Activated naive CD4-positive, alpha-beta T cell treated with anti-CD3 and anti-CD28 coated beads for 36 hours (primary cell): Measurements from ENCODE around the gene FOXP1. TPM values are rescaled to one million over a fixed set of nuclear protein-coding genes. Genes with fewer than 3 reads are reported as not detected.

ENCODE experiments used
- CTCF ChIA-PET: fragments of 350-600 bp; sonication (Branson Sonifier 250); formaldehyde crosslinking; loops from one replicate; lab custom pipeline; 2021; ENCODE audit warnings: antibody characterized with exemption; lab: Charles Lee
- DNase-seq: peaks from one replicate; pipeline ENCODE4 v3.0.0-alpha.2; 2020
- H3K27ac Mint-ChIP-seq: one replicate; pipeline ENCODE4 v1.8.0; 2021; ENCODE audit warnings: mild to moderate bottlenecking, mixed read lengths
- H3K27me3 Mint-ChIP-seq: one replicate; pipeline ENCODE4 v1.8.0; 2021; ENCODE audit warnings: low read depth, mixed read lengths
- H3K36me3 Mint-ChIP-seq: one replicate; pipeline ENCODE4 v1.8.0; 2021; ENCODE audit warnings: low read depth, mixed read lengths
- H3K4me1 Mint-ChIP-seq: one replicate; pipeline ENCODE4 v1.8.0; 2021; ENCODE audit warnings: low read depth, mixed read lengths
- H3K4me3 Mint-ChIP-seq: one replicate; pipeline ENCODE4 v1.8.0; 2021; ENCODE audit warnings: mild to moderate bottlenecking, moderate library complexity, mixed read lengths
- H3K9me3 Mint-ChIP-seq: one replicate; pipeline ENCODE4 v1.8.0; 2021; ENCODE audit warnings: mixed read lengths
- intact Hi-C: fragments of 100-400 bp; cut with micrococcal nuclease; formaldehyde crosslinking; loops from one replicate; pipeline ENCODE4 v1.15.1; 2023
- total RNA-seq, 2 experiments: library from RNA; stranded (reverse); gene quantifications; one replicate each; pipeline ENCODE4 v1.2.3, GENCODE V29; 2021

FOXP1 gene
- total RNA-seq, 2 experiments from 2014 or later: 95.2 to 97.4 TPM

- no peaks in the 10 kb centered on the region for H3K9me3 Mint-ChIP-seq
- peak overlapping the region; percentile 44 for H3K27ac Mint-ChIP-seq
- H3K4me1 Mint-ChIP-seq: peaks cover 59% of the 10 kb centered on the region
- H3K36me3 Mint-ChIP-seq: peaks cover 8% of the 10 kb centered on the region
- no peaks in the 10 kb centered on the region for H3K27me3 Mint-ChIP-seq
- intact Hi-C loops: no loop called here
- CTCF ChIA-PET: interaction anchor here (0.5 to 1.2 kb wide), 2 partner anchors 11 to 57 kb away, joined by 3 to 4 read pairs; no protein-coding TSS in a partner anchor
- no peak for DNase-seq
- no peak overlapping the region for H3K4me3 Mint-ChIP-seq
Measured at GRCh38 chr3:71142441-71143161, 440.9 kb downstream of the FOXP1 start.

DNA sequence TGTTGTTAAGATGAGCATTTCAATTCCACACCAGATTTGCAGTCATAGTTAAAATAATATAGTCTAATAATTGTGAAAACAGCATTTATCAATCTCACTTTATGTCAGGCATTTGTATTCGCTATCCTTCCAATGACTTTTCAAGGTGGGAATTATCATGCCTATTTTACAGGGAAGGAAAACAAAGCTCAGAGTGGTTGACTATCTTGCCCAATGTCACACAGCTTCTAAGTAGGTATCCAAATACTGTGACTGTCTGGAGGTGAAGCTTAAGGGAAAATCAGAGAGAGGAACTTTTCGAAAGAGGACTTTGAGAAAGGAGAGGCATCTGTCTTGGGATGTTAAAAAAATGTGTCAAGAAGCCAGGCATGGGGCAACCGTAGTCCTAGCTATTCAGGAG lies 443.1 kb downstream of the FOXP1 start:
- Mint-ChIP-seq H3K27ac (peak overlapping the region; percentile 29), H3K9me3 (no peaks in the 10 kb centered on the region), H3K36me3 (peaks cover 7% of the 10 kb centered on the region), H3K4me3 (no peak overlapping the region), H3K27me3 (no peaks in the 10 kb centered on the region), H3K4me1 (peaks cover 67% of the 10 kb centered on the region)
- intact Hi-C loops: loop anchor here (1.0 kb wide), 1 partner anchor 8 kb away; no protein-coding TSS in a partner anchor
- CTCF ChIA-PET: no interaction called here
- DNase-seq: no peak

GRCh38 chr3:71139496-71139895 lies 444.0 kb downstream of the FOXP1 start:
- H3K4me3 Mint-ChIP-seq: no peak overlapping the region
- H3K4me1 Mint-ChIP-seq: peaks cover 72% of the 10 kb centered on the region
- DNase-seq: no peak
- H3K36me3 Mint-ChIP-seq: peaks cover 7% of the 10 kb centered on the region
- no peaks in the 10 kb centered on the region for H3K27me3 Mint-ChIP-seq
- intact Hi-C loops: no loop called here
- peak overlapping the region; percentile 56 for H3K27ac Mint-ChIP-seq
- CTCF ChIA-PET: no interaction called here
- no peaks in the 10 kb centered on the region for H3K9me3 Mint-ChIP-seq

DNA sequence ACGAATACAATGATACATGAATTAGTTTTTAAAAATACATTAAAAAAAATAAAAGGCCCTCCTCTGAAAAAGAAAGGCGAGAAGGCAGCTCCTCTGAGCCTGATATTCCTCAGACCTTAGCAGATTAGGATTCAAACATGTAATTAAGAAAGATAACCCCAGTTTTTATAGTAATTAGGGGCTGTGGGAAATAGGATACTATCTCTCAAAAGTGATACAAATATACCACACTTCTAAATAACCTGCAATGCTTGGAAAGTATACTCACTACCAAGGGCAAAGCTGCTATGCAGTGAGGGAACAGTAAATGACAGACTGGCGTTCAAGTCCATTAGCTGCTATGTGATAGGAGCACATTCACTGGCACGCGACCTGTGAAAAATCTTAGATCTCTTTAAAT lies 445.1 kb downstream of the FOXP1 start:
- H3K27ac Mint-ChIP-seq: no peak overlapping the region
- H3K4me1 Mint-ChIP-seq: peaks cover 76% of the 10 kb centered on the region
- CTCF ChIA-PET: interaction anchor here (0.7 kb wide), 1 partner anchor 117 kb away, joined by 3 read pairs; no protein-coding TSS in a partner anchor
- intact Hi-C loops: no loop called here
- H3K9me3 Mint-ChIP-seq: no peaks in the 10 kb centered on the region
- no peak overlapping the region for H3K4me3 Mint-ChIP-seq
- DNase-seq: no peak
- H3K36me3 Mint-ChIP-seq: peaks cover 7% of the 10 kb centered on the region
- H3K27me3 Mint-ChIP-seq: no peaks in the 10 kb centered on the region

DNA sequence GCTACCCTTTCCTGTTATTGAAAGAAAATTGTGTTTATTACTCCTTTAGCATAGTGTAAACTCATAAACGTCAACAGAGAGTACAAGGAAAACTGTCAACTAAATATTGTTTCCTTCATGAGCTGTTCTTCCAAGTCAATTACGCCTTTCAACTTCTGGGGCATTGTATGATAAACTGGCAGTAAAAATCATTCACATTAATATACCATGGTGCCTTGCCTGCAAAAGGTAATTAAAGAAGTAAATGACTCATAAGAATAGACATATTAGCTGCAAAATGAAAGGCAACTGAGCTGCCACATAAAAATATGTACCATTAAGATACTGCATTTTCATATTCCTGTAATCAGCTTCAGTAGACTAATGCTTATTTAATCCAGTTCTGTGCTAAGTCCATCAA lies 447.3 kb downstream of the FOXP1 start:
- no peaks in the 10 kb centered on the region for H3K27me3 Mint-ChIP-seq
- H3K4me3 Mint-ChIP-seq: no peak overlapping the region
- no peak for DNase-seq
- peaks cover 5% of the 10 kb centered on the region for H3K36me3 Mint-ChIP-seq
- H3K27ac Mint-ChIP-seq: peak overlapping the region; percentile 47
- CTCF ChIA-PET: interaction anchor here (1.0 kb wide), 1 partner anchor 261 kb away, joined by 3 read pairs; no protein-coding TSS in a partner anchor
- peaks cover 79% of the 10 kb centered on the region for H3K4me1 Mint-ChIP-seq
- intact Hi-C loops: no loop called here
- H3K9me3 Mint-ChIP-seq: no peaks in the 10 kb centered on the region

DNA sequence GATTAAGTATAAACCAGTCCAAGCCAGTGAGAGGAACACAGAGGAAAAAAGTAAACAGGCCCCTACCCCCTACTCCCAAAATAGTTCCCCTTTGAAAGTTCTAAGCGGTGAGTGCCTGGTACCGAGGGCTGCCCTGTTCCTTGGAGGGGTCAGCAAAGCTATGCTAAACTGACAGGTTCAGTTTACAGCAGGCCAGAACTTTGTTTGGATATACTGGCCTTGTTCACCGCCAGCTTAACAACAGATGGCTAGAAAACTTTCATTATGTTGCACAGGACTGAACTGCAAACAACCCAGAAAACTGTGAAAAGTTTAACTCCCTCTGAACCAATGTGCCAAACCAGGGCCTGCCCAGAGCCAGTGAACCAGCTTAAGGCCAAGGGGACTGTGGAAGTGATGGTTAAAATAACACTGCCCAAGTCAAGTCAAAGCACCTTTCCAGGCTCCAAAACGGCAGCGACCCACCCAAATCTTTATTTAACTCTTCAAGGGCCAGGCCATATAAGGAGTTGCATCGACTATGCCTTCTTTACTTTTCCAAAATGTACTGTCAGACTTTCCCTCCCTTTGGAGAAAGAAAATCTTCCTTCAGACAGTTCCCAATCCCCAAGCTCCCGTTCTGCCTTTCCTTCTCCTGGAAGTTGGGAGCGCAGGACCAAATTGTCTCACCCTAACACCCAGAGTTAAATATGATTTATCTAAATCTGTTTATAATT lies 448.0 kb downstream of the FOXP1 start:
- Mint-ChIP-seq H3K36me3 (peaks cover 2% of the 10 kb centered on the region), H3K4me3 (no peak overlapping the region), H3K9me3 (no peaks in the 10 kb centered on the region), H3K27ac (peak overlapping the region; percentile 62), H3K27me3 (no peaks in the 10 kb centered on the region), H3K4me1 (peaks cover 77% of the 10 kb centered on the region)
- DNase-seq: no peak
- intact Hi-C loops: no loop called here
- CTCF ChIA-PET: interaction anchor here (0.7 kb wide), 1 partner anchor 307 kb away, joined by 3 read pairs; no protein-coding TSS in a partner anchor

DNA sequence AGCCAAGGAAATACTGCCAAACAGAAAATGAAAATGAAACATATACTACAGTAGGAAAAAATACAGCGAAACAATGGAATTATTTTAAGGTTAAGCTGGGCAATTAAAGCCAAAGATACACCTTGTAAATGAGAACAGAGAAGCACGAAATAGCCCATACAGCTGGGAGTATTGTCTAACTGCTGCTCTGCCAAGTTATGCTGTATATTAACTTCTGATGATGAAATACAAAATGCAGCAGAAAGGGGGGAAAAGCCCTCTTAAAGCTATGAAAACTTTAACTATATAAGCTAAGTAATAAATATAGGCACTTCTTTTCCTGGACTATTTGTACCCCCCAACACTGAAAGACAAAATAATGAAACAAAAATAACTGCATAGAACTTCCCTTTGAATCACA lies 449.0 kb downstream of the FOXP1 start:
- Mint-ChIP-seq H3K27me3 (no peaks in the 10 kb centered on the region), H3K27ac (peak overlapping the region; percentile 75), H3K9me3 (no peaks in the 10 kb centered on the region), H3K36me3 (no peaks in the 10 kb centered on the region), H3K4me3 (no peak overlapping the region), H3K4me1 (peaks cover 70% of the 10 kb centered on the region)
- CTCF ChIA-PET: interaction anchor here (0.7 to 0.8 kb wide), 2 partner anchors 41 to 308 kb away, joined by 3 read pairs; no protein-coding TSS in a partner anchor
- DNase-seq: no peak
- intact Hi-C loops: no loop called here

- Mint-ChIP-seq H3K27me3 (no peaks in the 10 kb centered on the region), H3K4me3 (no peak overlapping the region), H3K4me1 (peaks cover 67% of the 10 kb centered on the region), H3K27ac (peak overlapping the region; percentile 75), H3K36me3 (no peaks in the 10 kb centered on the region), H3K9me3 (no peaks in the 10 kb centered on the region)
- intact Hi-C loops: no loop called here
- CTCF ChIA-PET: no interaction called here
- DNase-seq: no peak
Measured at GRCh38 chr3:71133865-71134264, 449.7 kb downstream of the FOXP1 start.

DNA sequence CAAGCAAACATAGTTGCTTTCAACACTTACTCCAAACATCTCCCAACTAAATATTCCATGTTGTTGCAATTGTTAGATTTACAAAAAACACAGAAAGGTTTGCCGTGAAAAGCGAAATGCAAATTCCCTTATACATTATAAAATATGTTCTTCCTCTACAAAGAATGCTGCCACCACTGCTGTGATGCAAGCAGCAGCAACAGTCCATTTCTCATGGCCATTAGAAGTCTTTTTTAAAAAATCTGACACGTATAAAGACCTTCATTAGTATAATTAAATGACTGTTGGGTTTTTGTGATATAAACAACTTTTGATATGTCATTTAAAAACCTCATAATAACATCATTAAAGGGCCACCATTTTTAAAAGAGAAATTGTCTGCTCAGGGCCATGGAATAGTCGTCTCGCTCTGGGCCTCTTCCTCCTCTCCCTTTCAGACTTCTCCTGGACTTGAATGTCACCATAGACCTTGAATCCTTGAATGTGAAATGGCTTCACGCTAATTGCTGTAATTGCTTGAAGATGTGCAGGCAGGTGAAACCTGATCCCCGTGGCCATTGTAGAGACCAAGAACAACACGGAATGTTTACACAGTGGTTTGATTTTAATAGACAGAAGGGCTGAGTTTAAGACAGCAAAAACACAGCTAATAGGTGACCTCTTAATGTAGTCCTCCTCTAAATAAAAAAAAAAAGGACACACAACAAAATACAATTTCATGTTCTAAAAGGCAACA lies 450.4 kb downstream of the FOXP1 start:
- DNase-seq: no peak
- Mint-ChIP-seq H3K4me1 (peaks cover 70% of the 10 kb centered on the region), H3K27me3 (no peaks in the 10 kb centered on the region), H3K36me3 (no peaks in the 10 kb centered on the region), H3K27ac (peak overlapping the region; percentile 59), H3K9me3 (no peaks in the 10 kb centered on the region), H3K4me3 (peak overlapping the region; percentile 33)
- intact Hi-C loops: loop anchor here (1.0 kb wide), 1 partner anchor 7 kb away; no protein-coding TSS in a partner anchor
- CTCF ChIA-PET: interaction anchor here (0.6 to 1.0 kb wide), 3 partner anchors 42 to 314 kb away, joined by 4 to 5 read pairs (median 4); no protein-coding TSS in a partner anchor

GRCh38 chr3:71131375-71132314 lies 451.9 kb downstream of the FOXP1 start:
- intact Hi-C loops: loop anchor here (1.0 to 2.0 kb wide), 2 partner anchors 9 to 451 kb away; partner anchors contain the start of gene FOXP1
- H3K9me3 Mint-ChIP-seq: no peaks in the 10 kb centered on the region
- DNase-seq: peak; percentile 32
- no peaks in the 10 kb centered on the region for H3K36me3 Mint-ChIP-seq
- peaks cover 68% of the 10 kb centered on the region for H3K4me1 Mint-ChIP-seq
- no peaks in the 10 kb centered on the region for H3K27me3 Mint-ChIP-seq
- peak overlapping the region; percentile 96 for H3K27ac Mint-ChIP-seq
- CTCF ChIA-PET: interaction anchor here (0.6 to 1.7 kb wide), 12 partner anchors 10 to 315 kb away, joined by 3 to 7 read pairs (median 4); no protein-coding TSS in a partner anchor
- H3K4me3 Mint-ChIP-seq: peak overlapping the region; percentile 88
